ENCODE data around the gene ALPP.
"Not testable (repeated sequence)": the region's sequence is repeated elsewhere in the genome, so short reads cannot be mapped to it uniquely, and the experiment has no call there.

ALPP gene

DNA sequence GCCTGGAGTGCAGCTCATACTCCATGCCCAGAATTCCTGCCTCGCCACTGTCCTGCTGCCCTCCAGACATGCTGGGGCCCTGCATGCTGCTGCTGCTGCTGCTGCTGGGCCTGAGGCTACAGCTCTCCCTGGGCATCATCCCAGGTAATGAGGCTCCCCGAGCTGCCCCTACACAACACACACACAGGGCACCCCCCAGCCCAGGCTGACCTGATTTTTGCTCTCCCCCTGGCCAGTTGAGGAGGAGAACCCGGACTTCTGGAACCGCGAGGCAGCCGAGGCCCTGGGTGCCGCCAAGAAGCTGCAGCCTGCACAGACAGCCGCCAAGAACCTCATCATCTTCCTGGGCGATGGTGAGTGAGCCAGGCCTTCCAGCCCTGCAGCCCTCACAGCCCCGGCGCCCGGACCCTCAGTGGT is at the start of gene ALPP:
Gene ALPP (plus strand): TSS at position 17 of the 417 bp plus-strand sequence. CDS start 52 bp downstream, at position 69.
- DNase-seq (ENCODE audit: low read depth), result not testable (repeated sequence)

GRCh38 chr2:232329716-232330067 is 48.9 kb upstream of the ALPP start:
- DNase-seq (ENCODE audit: low read depth), result no peak

DNA sequence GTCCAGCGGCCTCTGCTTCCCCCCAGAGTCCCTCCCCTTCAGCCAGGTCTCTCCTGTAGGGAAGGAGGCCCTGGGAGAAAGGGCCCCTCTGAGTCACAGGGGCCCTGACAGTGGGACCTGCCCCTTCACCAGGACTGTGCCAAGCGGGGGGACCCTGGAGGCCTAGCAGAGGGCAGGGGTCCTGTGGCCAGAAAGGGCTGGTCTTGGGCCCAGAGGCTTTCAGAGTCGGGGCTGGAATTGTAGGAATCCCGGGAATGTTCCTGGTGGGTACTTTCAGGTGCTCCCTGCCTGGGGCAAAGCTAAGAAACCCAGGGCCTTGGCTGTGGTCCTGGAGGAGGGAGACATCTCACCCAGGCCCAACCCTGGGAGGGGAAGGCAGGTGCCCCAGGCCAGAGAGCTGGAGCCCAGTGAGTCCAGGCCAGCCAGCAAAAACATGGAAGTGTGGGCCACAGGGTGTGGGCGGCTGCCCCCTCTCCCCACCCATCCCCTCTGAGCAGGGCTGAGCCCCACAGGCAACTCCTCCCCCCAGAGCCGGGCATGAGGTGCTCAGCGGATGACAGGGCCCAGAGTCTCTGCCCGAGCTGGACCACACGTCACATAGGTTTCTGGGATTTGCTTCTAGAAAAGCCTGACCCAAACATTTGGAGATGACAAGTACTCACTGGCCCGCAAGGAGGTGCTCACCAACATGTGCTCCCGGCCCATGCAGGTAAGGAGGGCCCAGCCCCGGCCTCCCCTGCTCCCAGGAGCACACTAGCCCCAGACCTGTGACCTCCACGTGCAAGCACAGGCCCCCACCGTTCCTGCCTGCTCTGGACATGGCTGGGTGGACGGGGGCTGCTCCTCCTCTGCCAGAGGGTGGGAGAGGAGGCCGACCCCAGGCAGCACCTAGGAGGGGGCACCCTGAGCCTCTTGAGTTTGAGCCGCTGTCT is 48.2 kb upstream of the ALPP start:
- DNase-seq (ENCODE audit: low read depth), result no peak

GRCh38 chr2:232331061-232331460 is 47.5 kb upstream of the ALPP start:
- DNase-seq (ENCODE audit: low read depth), result not testable (repeated sequence)

DNA sequence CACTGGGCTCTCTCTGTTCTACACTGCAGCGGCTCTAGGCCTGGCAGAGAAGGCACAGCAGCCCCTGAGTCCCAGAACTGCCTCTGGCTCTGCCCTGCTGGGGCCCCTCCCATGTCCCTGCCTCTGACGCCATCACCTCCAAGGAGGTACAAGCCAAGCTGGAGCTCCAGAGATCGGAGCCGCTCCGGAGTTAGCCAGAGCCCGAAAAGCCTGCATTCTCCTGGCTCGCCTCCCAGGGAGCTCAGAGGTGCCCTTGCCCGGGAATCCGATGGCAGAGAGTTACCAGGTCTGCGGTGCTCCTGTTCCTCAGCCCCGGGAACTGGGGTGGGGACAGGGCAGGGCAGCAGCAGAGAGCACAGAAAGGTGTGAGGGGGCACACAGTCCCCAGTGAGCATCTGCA is 46.9 kb upstream of the ALPP start:
- DNase-seq (ENCODE audit: low read depth), result not testable (repeated sequence)

DNA sequence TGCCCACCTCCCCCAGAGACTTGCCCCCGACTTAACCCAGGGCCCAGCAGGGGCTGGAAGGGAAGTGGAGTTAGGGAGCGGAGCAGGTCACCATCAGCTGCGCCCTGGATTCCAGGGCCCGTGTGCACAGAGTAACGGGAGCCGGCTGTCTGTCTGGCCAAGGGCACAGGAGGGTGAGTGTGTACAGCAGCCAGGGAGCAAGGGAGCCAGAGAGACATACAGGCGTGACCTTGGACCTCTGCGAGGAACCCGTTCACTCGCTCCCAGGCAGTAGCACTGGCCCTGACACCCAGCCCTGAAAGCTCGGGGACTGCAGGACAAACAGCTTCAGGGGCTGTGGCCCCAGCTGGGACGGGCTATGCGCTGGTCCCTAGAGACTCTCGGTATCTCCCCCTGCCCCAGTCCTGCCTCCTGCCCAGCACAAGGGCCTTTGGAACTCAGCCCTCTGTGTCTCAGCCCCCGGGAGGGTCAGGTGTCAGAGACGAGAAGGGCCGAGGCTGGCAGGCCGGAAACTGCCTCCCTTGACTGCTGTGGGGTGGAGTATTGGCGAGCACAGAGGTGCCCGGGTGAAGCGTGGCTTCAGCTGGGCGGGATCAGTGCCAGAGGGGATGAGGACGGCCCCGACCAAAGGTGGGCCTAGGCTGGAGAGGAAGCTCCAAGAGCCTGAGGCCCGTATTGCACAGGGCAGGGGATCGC is 46.2 kb upstream of the ALPP start:
- DNase-seq (ENCODE audit: low read depth), result not testable (repeated sequence)

DNA sequence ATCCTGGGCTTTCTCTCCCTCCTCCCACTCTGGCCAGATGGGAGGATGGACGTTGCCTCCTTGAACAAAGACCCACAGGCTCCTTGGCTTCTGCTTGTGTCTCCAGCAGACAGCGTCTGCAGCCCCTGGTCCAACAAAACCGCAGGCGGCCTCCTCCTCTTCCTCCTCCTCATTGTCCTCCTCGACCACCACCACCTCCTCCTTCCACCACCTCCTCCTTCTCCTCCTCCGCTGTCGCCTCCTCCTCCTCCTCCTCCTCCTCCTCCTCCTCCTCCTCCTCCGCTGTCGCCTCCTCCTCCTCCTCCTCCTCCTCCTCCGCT is 45.7 kb upstream of the ALPP start:
- no peak for DNase-seq (ENCODE audit: low read depth)

DNA sequence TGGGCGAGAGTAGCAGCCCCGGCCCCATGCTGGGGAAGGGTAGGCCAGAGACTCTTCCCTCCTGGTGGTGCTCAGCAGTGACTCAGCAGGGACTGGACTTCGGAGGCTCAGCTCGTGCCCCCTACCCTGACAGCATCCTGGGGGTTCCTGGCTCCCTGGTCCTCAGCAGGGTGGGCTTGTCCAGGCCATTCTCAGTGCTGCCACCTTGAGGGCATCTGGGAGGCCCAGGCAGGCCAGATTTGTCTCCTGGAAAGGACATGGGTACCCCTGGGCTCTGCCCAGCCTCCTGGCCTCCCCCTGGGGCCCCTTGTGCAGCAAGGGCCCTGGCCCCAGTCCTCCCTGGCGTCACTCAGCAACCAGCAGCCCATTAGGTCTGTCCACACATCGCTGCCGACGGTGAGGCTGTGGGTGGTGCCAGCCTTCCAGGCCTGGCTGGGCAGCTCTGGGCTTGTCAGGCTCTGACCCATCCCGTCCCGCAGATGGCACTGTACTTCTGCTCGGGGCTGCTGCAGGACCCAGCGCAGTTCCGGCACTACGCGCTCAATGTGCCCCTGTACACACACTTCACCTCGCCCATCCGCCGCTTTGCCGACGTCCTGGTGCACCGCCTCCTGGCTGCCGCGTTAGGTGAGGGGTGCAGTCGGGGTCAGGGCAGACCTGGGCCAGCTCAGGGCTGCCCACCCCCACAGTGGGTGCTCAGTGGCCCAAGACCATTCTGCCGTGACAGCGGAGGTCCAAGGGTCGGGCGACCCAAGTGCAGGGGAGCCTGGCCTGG is 45.0 kb upstream of the ALPP start:
- no peak for DNase-seq (ENCODE audit: low read depth)

DNA sequence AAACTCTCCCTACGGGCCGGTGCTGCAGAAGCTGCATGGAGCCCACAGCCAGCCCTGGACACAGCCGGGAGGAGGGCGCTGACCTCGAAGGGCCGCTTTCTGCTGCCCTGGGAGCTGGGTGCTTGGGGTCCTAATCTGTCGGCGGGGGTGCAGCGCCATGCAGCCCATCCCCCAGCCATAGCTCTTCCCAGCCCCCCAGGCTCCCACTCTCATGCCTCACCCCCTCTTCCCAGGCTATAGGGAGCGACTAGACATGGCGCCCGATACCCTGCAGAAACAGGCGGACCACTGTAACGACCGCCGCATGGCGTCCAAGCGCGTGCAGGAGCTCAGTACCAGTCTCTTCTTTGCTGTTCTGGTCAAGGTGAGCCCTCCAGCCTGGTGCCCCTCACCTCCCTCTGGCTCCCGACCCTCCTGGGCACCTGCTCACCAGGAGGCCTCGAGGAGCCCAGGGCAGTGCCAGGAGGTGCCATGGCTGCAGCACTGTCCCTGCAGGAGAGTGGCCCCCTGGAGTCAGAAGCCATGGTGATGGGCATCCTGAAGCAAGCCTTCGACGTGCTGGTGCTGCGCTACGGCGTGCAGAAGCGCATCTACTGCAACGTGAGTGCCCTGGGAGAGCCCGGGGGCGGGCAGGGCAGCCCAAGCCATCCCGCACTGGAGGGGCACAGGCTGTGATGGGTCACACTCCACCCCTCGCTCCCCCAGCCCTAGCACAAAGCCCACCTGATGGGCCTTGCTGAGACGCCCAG is 44.2 kb upstream of the ALPP start:
- not testable (repeated sequence) for DNase-seq (ENCODE audit: low read depth)

DNA sequence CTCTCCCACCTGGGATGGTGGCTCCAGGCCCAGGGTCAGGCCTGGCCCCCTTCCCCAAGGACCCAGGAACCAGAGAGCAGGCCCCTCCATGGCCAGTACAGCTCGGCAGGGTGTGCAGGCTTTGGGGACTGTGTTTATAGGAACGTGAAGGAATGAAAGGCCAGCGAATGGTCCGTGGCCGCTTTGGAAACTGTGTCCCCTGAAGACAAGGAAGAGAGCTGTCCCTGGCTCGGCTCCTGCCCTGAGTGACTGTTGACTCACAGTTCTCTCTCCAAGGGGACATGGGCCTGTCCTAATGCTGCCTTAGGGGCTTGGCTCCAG is 43.7 kb upstream of the ALPP start:
- not testable (repeated sequence) for DNase-seq (ENCODE audit: low read depth)

DNA sequence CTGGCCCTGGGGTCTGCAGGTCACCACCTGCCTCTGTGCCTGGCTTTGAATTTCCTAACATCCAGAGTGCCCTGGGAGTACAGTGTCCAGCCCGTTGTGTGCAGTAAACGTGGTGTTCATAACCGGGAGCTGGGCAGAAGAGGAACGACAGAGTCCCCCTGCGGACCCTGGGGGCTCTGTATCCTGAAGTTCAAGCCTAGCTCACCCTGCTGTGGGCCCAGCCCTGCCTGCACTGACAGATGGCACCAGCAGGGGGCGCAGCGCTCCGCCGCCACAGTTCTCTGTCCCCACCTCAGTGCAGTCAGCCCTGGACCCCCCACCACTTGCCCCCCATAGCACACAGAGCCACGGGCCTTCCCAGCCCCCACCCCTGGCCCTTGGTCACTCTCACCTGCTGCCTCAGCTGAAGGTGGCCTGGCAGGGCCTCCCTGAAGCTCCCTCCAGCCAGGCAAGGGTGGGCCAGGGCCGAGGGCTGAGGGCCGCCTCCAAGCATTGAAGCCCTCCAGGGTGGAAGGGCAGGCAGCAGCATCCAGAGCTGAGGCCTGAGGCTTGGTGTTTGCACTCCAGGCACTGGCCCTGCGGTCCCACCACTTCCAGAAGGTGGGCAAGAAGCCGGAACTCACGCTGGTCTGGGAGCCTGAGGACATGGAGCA is 43.2 kb upstream of the ALPP start:
- not testable (repeated sequence) for DNase-seq (ENCODE audit: low read depth)

DNA sequence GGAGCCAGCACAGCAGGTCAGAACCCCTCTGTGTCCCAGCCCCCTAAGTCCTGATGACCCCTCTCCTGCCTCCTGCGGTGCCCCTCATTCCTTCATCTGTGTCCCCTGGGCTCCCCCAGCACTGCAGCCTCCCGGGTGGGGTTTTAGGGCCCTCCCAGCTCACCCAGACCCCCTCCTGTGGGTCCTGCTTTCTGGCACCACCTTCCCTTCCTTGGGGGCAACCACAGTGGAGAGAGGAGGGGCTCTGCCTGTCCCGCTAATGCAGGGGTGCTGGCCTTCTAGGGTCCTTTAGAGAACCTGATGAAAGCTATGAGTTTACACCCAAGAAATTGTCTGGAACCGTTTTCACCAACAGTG is 42.7 kb upstream of the ALPP start:
- no peak for DNase-seq (ENCODE audit: low read depth)

DNA sequence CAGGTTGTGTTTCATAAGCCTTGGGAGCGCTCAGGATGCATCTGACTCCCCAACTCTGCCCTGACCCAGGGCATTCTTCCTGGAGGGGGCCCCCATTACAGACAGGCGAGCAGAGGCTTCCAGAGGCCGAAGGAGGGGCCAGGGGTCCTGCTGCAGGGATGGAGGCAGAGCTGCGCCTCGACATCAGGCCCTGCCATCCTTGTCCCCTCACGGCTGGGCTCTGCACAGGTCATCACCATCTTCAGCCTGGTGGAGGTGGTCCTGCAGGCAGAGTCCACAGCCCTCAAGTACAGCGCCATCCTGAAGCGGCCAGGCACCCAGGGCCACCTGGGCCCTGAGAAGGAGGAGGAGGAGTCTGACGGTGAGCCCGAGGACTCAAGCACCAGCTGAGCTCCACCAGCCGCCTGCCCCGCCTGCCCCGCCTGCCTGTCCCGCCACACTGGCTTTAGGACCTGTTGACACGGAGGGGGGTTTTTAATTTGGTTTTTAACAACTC is 42.3 kb upstream of the ALPP start:
- DNase-seq (ENCODE audit: low read depth), result no peak

DNA sequence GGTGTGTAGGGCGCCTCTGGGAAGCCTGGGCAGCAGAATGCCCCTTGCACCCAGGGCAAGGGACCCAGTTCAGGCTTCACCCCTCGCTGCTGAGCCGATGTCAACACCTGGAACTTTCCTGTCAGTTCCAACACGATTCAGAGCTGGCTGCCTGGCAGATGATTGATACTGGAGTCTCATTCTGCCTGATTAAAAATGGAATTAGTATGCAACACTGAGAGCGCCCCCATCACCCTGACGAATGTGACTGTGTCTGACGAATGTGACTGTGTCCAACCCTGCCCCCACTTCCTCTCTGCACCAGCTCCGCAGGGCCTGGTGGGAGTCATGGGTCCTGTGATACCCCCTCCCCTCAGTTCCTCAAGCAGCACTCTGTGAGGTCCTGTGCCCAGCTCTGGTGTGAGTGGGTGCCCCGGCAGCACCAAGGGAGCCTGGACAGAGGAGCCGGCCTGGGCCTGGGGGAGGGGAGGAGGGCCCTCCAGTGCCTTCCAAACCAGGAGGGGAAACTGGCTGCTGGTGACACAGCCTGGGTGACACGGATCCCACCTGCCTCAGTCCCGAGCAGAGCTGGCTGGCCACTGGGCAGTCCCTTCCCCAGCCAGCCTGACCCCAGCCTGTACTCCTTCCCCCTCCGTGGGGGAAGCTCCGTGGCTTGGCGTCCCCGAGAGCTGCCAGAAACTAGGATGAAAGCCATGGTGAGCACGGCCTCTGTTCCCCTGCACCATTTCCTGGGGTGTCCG is 41.4 kb upstream of the ALPP start:
- DNase-seq (ENCODE audit: low read depth), result no peak

GRCh38 chr2:232338094-232338758 is 40.3 kb upstream of the ALPP start:
- not testable (repeated sequence) for DNase-seq (ENCODE audit: low read depth)

DNA sequence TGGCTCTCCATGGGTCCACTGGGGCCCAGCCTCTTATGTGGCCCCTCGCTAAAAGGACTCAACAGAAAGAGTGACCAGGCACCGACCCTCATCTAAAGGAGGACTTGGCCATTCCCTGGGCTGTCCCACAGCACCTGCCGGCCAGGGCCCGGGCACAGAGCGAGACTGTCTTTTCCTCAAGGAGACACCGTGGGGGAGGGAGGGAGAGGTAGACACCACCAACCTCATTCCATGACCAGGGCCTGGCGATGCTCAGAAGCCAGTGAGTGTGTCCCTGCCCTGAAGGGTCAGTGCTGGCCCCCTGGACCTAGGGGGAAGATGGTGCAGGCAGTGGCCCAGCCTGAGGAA is 39.8 kb upstream of the ALPP start:
- DNase-seq (ENCODE audit: low read depth), result no peak

- no peak for DNase-seq (ENCODE audit: low read depth)
Observed at GRCh38 chr2:232339121-232340081, 39.1 kb upstream of the ALPP start.

GRCh38 chr2:232340171-232340935 is 38.2 kb upstream of the ALPP start:
- DNase-seq (ENCODE audit: low read depth), result no peak

All from activated T-cell treated with anti-CD3 and anti-CD28 coated beads for 24 hours (primary cell).